C1 segment of cervical spinal cord (tissue), 14 donors: ENCODE measurements around the gene MEI4.

Experiments used
- DNase-seq, 14 donors: peaks; one replicate each; lab custom pipeline; 2025; lab: John Stamatoyannopoulos, UW

The MEI4 gene

GRCh38 chr6:77962070-77962469 is 309.2 kb downstream of the MEI4 start:
- DNase-seq = no peak

DNA sequence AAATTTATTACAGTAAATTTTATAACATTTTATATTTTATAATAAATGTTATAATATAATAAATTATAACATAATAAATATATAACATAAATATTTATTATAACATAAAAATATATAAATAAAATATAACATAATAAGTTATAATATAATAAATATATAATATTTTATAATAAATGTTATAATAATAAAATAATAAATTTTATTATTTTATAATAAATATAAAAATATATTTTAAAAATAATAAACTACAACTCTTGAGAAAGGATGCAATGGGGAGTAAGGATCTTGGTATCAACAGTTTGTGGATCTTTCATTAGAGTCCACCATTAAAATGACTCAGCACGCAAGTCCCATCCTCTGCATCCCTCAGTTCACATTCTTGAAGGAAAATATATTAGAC is 312.6 kb downstream of the MEI4 start:
- DNase-seq = no peak

DNA sequence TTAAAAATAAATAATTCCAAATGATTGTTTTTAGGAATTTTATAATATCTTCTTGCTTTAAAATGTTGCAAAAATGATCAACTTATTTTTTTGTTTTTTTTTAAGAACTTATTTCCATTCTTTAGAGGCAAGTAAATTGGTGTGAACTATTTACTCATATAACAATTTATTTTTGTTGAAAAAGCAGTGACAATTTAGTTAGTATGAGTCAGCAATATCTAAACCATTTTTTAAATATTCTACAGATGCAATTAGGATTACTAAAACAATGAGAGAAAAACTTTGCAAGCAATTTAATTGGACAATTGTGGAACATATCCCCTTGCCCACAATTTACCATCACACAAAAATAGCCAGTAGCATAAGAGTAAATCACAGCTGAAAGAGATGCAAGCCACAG is 319.5 kb downstream of the MEI4 start:
- no peak for DNase-seq
